ENCODE results near the gene ZIC3.

The ZIC3 gene

GRCh38 chrX:137574102-137574783 is 8.3 kb downstream of the ZIC3 start:
- no peak for DNase-seq

DNA sequence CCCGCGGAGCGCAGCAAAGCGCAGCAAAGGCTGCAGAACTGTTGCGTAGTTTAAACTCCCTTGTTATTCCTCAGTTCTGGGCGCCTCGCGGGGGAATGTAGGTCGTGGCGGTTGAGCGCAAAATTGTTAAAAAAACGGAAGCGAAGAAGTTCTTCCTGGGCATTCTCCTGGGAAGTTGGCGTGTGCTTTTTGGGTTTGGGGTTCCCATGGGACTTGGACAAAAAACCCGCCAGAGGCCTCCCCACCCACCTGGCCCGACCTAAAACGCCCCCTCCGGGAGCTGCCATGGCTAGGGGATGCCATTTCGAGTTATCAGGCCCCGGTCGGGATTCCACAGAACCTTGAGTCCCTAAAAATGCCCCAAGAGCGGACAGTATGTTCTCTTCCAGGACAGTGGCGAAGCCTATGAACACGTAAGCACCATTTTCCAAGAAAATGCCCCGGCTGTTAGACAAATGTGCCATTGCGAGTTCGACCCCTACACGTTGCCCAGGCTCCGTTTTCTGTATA is 8.9 kb downstream of the ZIC3 start:
- no peak for DNase-seq

GRCh38 chrX:137575596-137576255 is 9.8 kb downstream of the ZIC3 start:
- no peak for DNase-seq

GRCh38 chrX:137587151-137587550 is 21.2 kb downstream of the ZIC3 start:
- no peak for DNase-seq

GRCh38 chrX:137600769-137601168 is 34.8 kb downstream of the ZIC3 start:
- no peak for DNase-seq
